ENCODE measurements around the gene FNTB. TPM values are rescaled to one million over a fixed set of nuclear protein-coding genes. Genes with fewer than 3 reads are reported as not detected.

Gene FNTB
- total and polyA plus RNA-seq, 9 of the 15 experiments (the other 6 are each of a cell fraction or from before 2014, with no cell fraction given) = 6.9 to 23.2 (median 12.2) TPM

GRCh38 chr14:65024957-65025356, 38.3 kb downstream of the FNTB start (continued):
- TF ChIP-seq CTCFL (IDR thresholded peaks at IDR 0.05; ENCODE audit: borderline replicate concordance, insufficient read depth, low read depth, low read length, poor library complexity, severe bottlenecking) = no peak

- H4K20me1 ChIP-seq (replicated peaks; ENCODE audit: control insufficient read depth, insufficient read depth, low read length) = no peaks in the 10 kb centered on the region
- H3K9ac ChIP-seq (ENCODE audit: insufficient read depth in 1 of 2, low read depth in 2 of 2, low read length in 2 of 2) = no peak overlapping the region
- ATAC-seq (no peak), FAIRE-seq (no peak), DNase-seq (ENCODE audit: extremely low read depth in 1 of 4, low spot score in 3 of 4) (no peak)
- BruUV-seq (replicated peaks) = no TSS peak
- in situ Hi-C loops (cut with MboI) (no loop called here), intact Hi-C loops (cut with micrococcal nuclease) (no loop called here)
- no peak overlapping the region for H3K4me2 ChIP-seq (ENCODE audit: insufficient read depth, low read length)
- H3K9me3 ChIP-seq (replicated peaks; ENCODE audit: control insufficient read depth, insufficient read depth, low read depth, low read length) = no peaks in the 10 kb centered on the region
- no peak overlapping the region for H3K4me3 ChIP-seq
- H3K79me2 ChIP-seq (ENCODE audit: control insufficient read depth, insufficient read depth, low read length) = no peaks in the 10 kb centered on the region
- peaks cover 27% of the 10 kb centered on the region; the same call in 2 of the 3 replicates for H3K36me3 ChIP-seq (ENCODE audit: control insufficient read depth, insufficient read depth, low read length)
- WGBS (ENCODE audit: insufficient coverage, low coverage, missing lambda C conversion rate) = 76% methylated on average over 5 of the region's 6 CpGs
- no peaks in the 10 kb centered on the region for H3K4me1 ChIP-seq (replicated peaks in 1 of 2; ENCODE audit: control insufficient read depth in 2 of 2, insufficient read depth in 2 of 2, low read length in 2 of 2)
- H3K27ac ChIP-seq (ENCODE audit: extremely low read depth, low read depth, low read length) = no peak overlapping the region
- H3K27me3 ChIP-seq (ENCODE audit: control insufficient read depth in 2 of 2, insufficient read depth in 2 of 2, low read length in 2 of 2) = no peaks in the 10 kb centered on the region
- POLR2A ChIA-PET = interaction anchor here (0.7 kb wide), 1 partner anchor 133 kb away, joined by 5 read pairs; no protein-coding TSS in a partner anchor
- H2AFZ ChIP-seq (ENCODE audit: low read depth, low read length) = no peak overlapping the region
- CTCF ChIA-PET (ENCODE audit: low intra/inter-chr PET ratio) = no interaction called here
- no peaks in the 10 kb centered on the region for H3K9me1 ChIP-seq (ENCODE audit: control insufficient read depth, insufficient read depth, low read length)
- TF ChIP-seq PTBP1 (IDR thresholded peaks at IDR 0.05; ENCODE audit: low read depth, low read length) (no peak), ADNP (tag; IDR thresholded peaks at IDR 0.05) (no peak), RREB1 (CRISPR knock-in tag; IDR thresholded peaks at IDR 0.05) (no peak), FOXJ3 (CRISPR knock-in tag; IDR thresholded peaks at IDR 0.05) (no peak), MIER1 (IDR thresholded peaks at IDR 0.05; ENCODE audit: low read depth) (no peak), MCM5 (IDR thresholded peaks at IDR 0.05; ENCODE audit: low read depth) (no peak), ZBTB49 (CRISPR knock-in tag; IDR thresholded peaks at IDR 0.05; ENCODE audit: borderline replicate concordance) (no peak), ZSCAN29 (IDR thresholded peaks at IDR 0.05) (no peak), ZNF584 (CRISPR knock-in tag; IDR thresholded peaks at IDR 0.05; ENCODE audit: low read depth) (no peak)
Measured at GRCh38 chr14:65025818-65026217, 39.1 kb downstream of the FNTB start.

All from K562 (cell line).